Activated T-cell treated with anti-CD3 and anti-CD28 coated beads, Interleukin-2, amount 50 U/mL, for 72 hours (primary cell): ENCODE measurements around the gene PPIL3. TPM values are rescaled to one million over a fixed set of nuclear protein-coding genes. Genes with fewer than 3 reads are reported as not detected.

Source experiments
- total RNA-seq, 2 donors: library from RNA; stranded (reverse); gene quantifications; one replicate each; pipeline ENCODE4 v1.2.3, GENCODE V29; 2022

The PPIL3 gene
- total RNA-seq, 2 donors from 2014 or later = 72.5 to 84.6 TPM

Other genes starting within 250 kb of the PPIL3 start
- gene BZW1, start 77.2 kb downstream of the PPIL3 start, total RNA-seq = 100 to 1,000 TPM; 457 to 495 TPM
- 100 to 1,000 TPM; 161 to 178 TPM for gene CLK1, start 24.4 kb downstream of the PPIL3 start, total RNA-seq
- gene NIF3L1, start 294 bp upstream of the PPIL3 start, total RNA-seq = 10 to 100 TPM; 40.0 to 44.9 TPM
- gene ORC2, start 74.6 kb upstream of the PPIL3 start, total RNA-seq = 10 to 100 TPM; 56.9 to 60.2 TPM
- 10 to 100 TPM; 31.5 to 38.0 TPM for gene HYCC2, start 182.6 kb upstream of the PPIL3 start, total RNA-seq
- gene NDUFB3, start 182.9 kb upstream of the PPIL3 start, total RNA-seq = 10 to 100 TPM; 52.9 to 59.8 TPM
- gene CFLAR, start 227.1 kb upstream of the PPIL3 start, total RNA-seq = 100 to 1,000 TPM; 232 to 385 TPM